HEK293 (cell line): Measurements from ENCODE around the gene DGKH.
A peak's percentile ranks its signal among the peaks of the same experiment; 100 is the strongest.

Experiments
- BCL11A ChIP-seq: fragments of 450-650 bp; formaldehyde crosslinking; IDR thresholded peaks from 2 replicates; pipeline ENCODE4 v1.5.1; 2016; ENCODE audit warnings: low read depth, missing biosample characterization, missing genetic modification characterization
- FEZF1 ChIP-seq: fragments of 450-650 bp; formaldehyde crosslinking; IDR thresholded peaks from 2 replicates; pipeline ENCODE4 v1.5.1; 2016; ENCODE audit warnings: missing biosample characterization, missing genetic modification characterization
- GLIS1 ChIP-seq: fragments of 450-650 bp; formaldehyde crosslinking; IDR thresholded peaks from 2 replicates; pipeline ENCODE4 v1.5.1; 2016; ENCODE audit warnings: missing biosample characterization, missing genetic modification characterization
- GLIS2 ChIP-seq: fragments of 450-650 bp; formaldehyde crosslinking; IDR thresholded peaks from 2 replicates; pipeline ENCODE4 v1.5.1; 2016; ENCODE audit warnings: missing biosample characterization, missing genetic modification characterization
- HIC1 ChIP-seq: fragments of 450-650 bp; formaldehyde crosslinking; IDR thresholded peaks from 2 replicates; pipeline ENCODE4 v1.5.1; 2016; ENCODE audit warnings: missing biosample characterization, missing genetic modification characterization
- SETDB1 ChIP-seq: IDR thresholded peaks from one replicate; pipeline ENCODE4 v1.6.1; 2017; ENCODE audit warnings: mild to moderate bottlenecking, low read length, moderate library complexity, mixed read lengths; ENCODE audit not compliant: insufficient read length
- SP2 ChIP-seq: fragments of 450-650 bp; formaldehyde crosslinking; IDR thresholded peaks from 2 replicates; pipeline ENCODE4 v1.5.1; 2016; ENCODE audit warnings: missing biosample characterization, missing genetic modification characterization
- SP3 ChIP-seq: fragments of 450-650 bp; formaldehyde crosslinking; IDR thresholded peaks from 2 replicates; pipeline ENCODE4 v1.5.1; 2016; ENCODE audit warnings: missing biosample characterization, missing genetic modification characterization
- TRIM28 ChIP-seq: IDR thresholded peaks from 2 replicates; pipeline ENCODE4 v1.6.1; 2011; ENCODE audit warnings: low read length, control low read depth, borderline replicate concordance
- YY2 ChIP-seq: fragments of 450-650 bp; formaldehyde crosslinking; IDR thresholded peaks from 2 replicates; pipeline ENCODE4 v1.5.1; 2016; ENCODE audit warnings: missing biosample characterization, missing genetic modification characterization
- ZBTB21 ChIP-seq: fragments of 450-650 bp; formaldehyde crosslinking; IDR thresholded peaks from 2 replicates; pipeline ENCODE4 v1.5.1; 2017; ENCODE audit warnings: missing biosample characterization, missing genetic modification characterization
- ZBTB48 ChIP-seq: fragments of 450-650 bp; formaldehyde crosslinking; IDR thresholded peaks from 2 replicates; pipeline ENCODE4 v1.5.1; 2016; ENCODE audit warnings: missing biosample characterization, missing genetic modification characterization
- ZEB2 ChIP-seq: fragments of 450-650 bp; formaldehyde crosslinking; IDR thresholded peaks from 2 replicates; pipeline ENCODE4 v1.5.1; 2016; ENCODE audit warnings: missing biosample characterization, missing genetic modification characterization
- ZFP3 ChIP-seq: fragments of 450-650 bp; formaldehyde crosslinking; IDR thresholded peaks from 2 replicates; pipeline ENCODE4 v1.5.1; 2016; ENCODE audit warnings: low read depth, missing biosample characterization, missing genetic modification characterization
- ZNF155 ChIP-seq: fragments of 450-650 bp; formaldehyde crosslinking; IDR thresholded peaks from 2 replicates; pipeline ENCODE4 v1.5.1; 2016; ENCODE audit warnings: missing biosample characterization, missing genetic modification characterization
- ZNF184 ChIP-seq: fragments of 450-650 bp; IDR thresholded peaks from 2 replicates; pipeline ENCODE4 v1.5.1; 2018; ENCODE audit warnings: missing biosample characterization, mild to moderate bottlenecking, missing genetic modification characterization
- ZNF2 ChIP-seq: fragments of 450-650 bp; formaldehyde crosslinking; IDR thresholded peaks from 2 replicates; pipeline ENCODE4 v1.5.1; 2016; ENCODE audit warnings: missing biosample characterization, missing genetic modification characterization
- ZNF248 ChIP-seq: fragments of 450-650 bp; formaldehyde crosslinking; IDR thresholded peaks from 2 replicates; pipeline ENCODE4 v1.5.1; 2017; ENCODE audit warnings: missing biosample characterization, missing genetic modification characterization
- ZNF354C ChIP-seq: fragments of 450-650 bp; formaldehyde crosslinking; IDR thresholded peaks from 2 replicates; pipeline ENCODE4 v1.5.1; 2016; ENCODE audit warnings: missing biosample characterization, missing genetic modification characterization, low read depth, borderline replicate concordance
- ZNF366 ChIP-seq: fragments of 450-650 bp; formaldehyde crosslinking; conservative IDR thresholded peaks from 2 replicates; pipeline ENCODE4 v1.5.1; 2016; ENCODE audit warnings: missing biosample characterization, missing genetic modification characterization
- ZNF473 ChIP-seq: fragments of 450-650 bp; formaldehyde crosslinking; IDR thresholded peaks from 2 replicates; pipeline ENCODE4 v1.5.1; 2017; ENCODE audit warnings: missing biosample characterization, missing genetic modification characterization
- ZNF514 ChIP-seq: fragments of 450-650 bp; formaldehyde crosslinking; IDR thresholded peaks from 2 replicates; pipeline ENCODE4 v1.5.1; 2016; ENCODE audit warnings: missing biosample characterization, missing genetic modification characterization
- ZNF521 ChIP-seq: fragments of 450-650 bp; formaldehyde crosslinking; IDR thresholded peaks from 2 replicates; pipeline ENCODE4 v1.5.1; 2017; ENCODE audit warnings: missing biosample characterization, mild to moderate bottlenecking, missing genetic modification characterization
- ZNF544 ChIP-seq: fragments of 450-650 bp; formaldehyde crosslinking; IDR thresholded peaks from 2 replicates; pipeline ENCODE4 v1.5.0; 2017; ENCODE audit warnings: missing biosample characterization, missing genetic modification characterization
- ZNF560 ChIP-seq: fragments of 450-650 bp; formaldehyde crosslinking; IDR thresholded peaks from 2 replicates; pipeline ENCODE4 v1.5.1; 2017; ENCODE audit warnings: missing biosample characterization, missing genetic modification characterization, borderline replicate concordance
- ZNF561 ChIP-seq: fragments of 450-650 bp; IDR thresholded peaks from 2 replicates; pipeline ENCODE4 v1.5.1; 2018; ENCODE audit warnings: missing biosample characterization, missing genetic modification characterization, borderline replicate concordance
- ZNF600 ChIP-seq: fragments of 450-650 bp; formaldehyde crosslinking; IDR thresholded peaks from 2 replicates; pipeline ENCODE4 v1.5.1; 2016; ENCODE audit warnings: missing biosample characterization, missing genetic modification characterization
- ZNF654 ChIP-seq: fragments of 450-650 bp; formaldehyde crosslinking; IDR thresholded peaks from 2 replicates; pipeline ENCODE4 v1.5.1; 2016; ENCODE audit warnings: low read depth, missing biosample characterization, missing genetic modification characterization
- ZNF677 ChIP-seq: fragments of 450-650 bp; IDR thresholded peaks from 2 replicates; pipeline ENCODE4 v1.5.0; 2018; ENCODE audit warnings: missing biosample characterization, mild to moderate bottlenecking, missing genetic modification characterization, moderate library complexity
- TF ChIP-seq, protein P1 (sequence below): fragments of 450-650 bp; formaldehyde crosslinking; IDR thresholded peaks from 2 replicates; pipeline ENCODE4 v1.5.1; 2016; ENCODE audit warnings: missing biosample characterization, missing genetic modification characterization, low read depth
- TF ChIP-seq, protein P2 (sequence below): IDR thresholded peaks from 2 replicates; pipeline ENCODE4 v1.6.1; 2011; ENCODE audit warnings: mild to moderate bottlenecking, low read depth, low read length, borderline replicate concordance
- TF ChIP-seq, protein P3 (sequence below): fragments of 450-650 bp; formaldehyde crosslinking; IDR thresholded peaks from 2 replicates; pipeline ENCODE4 v1.5.1; 2016; ENCODE audit warnings: missing biosample characterization, missing genetic modification characterization
- TF ChIP-seq, protein P4 (sequence below): fragments of 450-650 bp; formaldehyde crosslinking; IDR thresholded peaks from 2 replicates; pipeline ENCODE4 v1.5.1; 2016; ENCODE audit warnings: missing biosample characterization, missing genetic modification characterization

The DGKH gene

DNA sequence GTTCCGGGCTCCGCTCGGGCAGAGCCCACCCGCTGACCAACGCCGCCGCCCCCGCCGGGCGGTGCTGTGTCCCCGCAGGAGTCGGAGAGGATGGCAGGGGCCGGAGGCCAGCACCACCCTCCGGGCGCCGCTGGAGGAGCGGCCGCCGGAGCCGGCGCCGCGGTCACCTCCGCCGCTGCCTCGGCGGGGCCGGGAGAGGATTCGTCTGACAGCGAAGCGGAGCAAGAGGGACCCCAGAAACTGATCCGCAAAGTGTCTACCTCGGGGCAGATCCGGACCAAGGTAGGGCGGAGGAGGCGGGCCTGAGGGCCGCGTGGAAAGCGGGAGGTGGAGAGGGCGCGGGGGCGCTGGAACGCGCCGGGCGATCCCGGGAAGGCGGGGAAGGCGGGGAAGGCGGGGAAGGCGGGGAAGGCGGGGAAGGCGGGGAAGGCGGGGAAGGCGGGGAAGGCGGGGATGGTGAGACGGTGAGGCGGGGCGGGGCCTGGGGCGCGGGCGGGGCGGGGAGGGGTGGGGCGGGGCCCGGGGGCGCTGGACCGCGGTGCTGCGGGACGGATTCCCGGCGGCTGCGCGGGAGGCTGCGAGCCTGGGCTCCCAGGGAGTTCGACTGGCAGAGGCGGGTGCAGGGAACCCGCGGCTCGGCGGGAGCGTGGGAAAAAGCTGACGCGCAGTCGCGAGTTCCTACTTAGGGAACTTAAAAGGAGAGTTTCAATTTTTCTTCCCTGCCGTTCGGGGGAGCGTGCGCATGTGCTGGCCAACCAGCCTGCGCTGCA lies 421 bp downstream of the DGKH start (continued):
- TF ChIP-seq ZBTB21, result no peak
- TF ChIP-seq, protein P1, sequence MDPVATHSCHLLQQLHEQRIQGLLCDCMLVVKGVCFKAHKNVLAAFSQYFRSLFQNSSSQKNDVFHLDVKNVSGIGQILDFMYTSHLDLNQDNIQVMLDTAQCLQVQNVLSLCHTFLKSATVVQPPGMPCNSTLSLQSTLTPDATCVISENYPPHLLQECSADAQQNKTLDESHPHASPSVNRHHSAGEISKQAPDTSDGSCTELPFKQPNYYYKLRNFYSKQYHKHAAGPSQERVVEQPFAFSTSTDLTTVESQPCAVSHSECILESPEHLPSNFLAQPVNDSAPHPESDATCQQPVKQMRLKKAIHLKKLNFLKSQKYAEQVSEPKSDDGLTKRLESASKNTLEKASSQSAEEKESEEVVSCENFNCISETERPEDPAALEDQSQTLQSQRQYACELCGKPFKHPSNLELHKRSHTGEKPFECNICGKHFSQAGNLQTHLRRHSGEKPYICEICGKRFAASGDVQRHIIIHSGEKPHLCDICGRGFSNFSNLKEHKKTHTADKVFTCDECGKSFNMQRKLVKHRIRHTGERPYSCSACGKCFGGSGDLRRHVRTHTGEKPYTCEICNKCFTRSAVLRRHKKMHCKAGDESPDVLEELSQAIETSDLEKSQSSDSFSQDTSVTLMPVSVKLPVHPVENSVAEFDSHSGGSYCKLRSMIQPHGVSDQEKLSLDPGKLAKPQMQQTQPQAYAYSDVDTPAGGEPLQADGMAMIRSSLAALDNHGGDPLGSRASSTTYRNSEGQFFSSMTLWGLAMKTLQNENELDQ, result no peak
- TF ChIP-seq, protein P2, sequence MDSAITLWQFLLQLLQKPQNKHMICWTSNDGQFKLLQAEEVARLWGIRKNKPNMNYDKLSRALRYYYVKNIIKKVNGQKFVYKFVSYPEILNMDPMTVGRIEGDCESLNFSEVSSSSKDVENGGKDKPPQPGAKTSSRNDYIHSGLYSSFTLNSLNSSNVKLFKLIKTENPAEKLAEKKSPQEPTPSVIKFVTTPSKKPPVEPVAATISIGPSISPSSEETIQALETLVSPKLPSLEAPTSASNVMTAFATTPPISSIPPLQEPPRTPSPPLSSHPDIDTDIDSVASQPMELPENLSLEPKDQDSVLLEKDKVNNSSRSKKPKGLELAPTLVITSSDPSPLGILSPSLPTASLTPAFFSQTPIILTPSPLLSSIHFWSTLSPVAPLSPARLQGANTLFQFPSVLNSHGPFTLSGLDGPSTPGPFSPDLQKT, result no peak
- TF ChIP-seq ZFP3, result no peak
- TF ChIP-seq ZNF514 (tag by site-specific recombination), result no peak
- TF ChIP-seq ZNF184, result no peak
- no peak for TF ChIP-seq ZNF521 (tag by site-specific recombination)
- peak; percentile 78 for TF ChIP-seq GLIS1 (tag by site-specific recombination)
- no peak for TF ChIP-seq ZNF473 (tag by site-specific recombination)
- no peak for TF ChIP-seq YY2
- no peak for TF ChIP-seq TRIM28
- TF ChIP-seq HIC1, result no peak; the same call in 1 of the 2 replicates
- TF ChIP-seq ZNF354C (tag by site-specific recombination), result no peak
- peak; percentile 82 for TF ChIP-seq ZNF600
- TF ChIP-seq, protein P3, sequence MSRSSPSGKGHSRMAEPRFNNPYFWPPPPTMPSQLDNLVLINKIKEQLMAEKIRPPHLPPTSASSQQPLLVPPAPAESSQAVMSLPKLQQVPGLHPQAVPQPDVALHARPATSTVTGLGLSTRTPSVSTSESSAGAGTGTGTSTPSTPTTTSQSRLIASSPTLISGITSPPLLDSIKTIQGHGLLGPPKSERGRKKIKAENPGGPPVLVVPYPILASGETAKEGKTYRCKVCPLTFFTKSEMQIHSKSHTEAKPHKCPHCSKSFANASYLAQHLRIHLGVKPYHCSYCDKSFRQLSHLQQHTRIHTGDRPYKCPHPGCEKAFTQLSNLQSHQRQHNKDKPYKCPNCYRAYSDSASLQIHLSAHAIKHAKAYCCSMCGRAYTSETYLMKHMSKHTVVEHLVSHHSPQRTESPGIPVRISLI (tag by site-specific recombination), result no peak
- no peak for TF ChIP-seq ZNF248
- TF ChIP-seq ZNF544 (tag by site-specific recombination), result no peak
- TF ChIP-seq, protein P4, sequence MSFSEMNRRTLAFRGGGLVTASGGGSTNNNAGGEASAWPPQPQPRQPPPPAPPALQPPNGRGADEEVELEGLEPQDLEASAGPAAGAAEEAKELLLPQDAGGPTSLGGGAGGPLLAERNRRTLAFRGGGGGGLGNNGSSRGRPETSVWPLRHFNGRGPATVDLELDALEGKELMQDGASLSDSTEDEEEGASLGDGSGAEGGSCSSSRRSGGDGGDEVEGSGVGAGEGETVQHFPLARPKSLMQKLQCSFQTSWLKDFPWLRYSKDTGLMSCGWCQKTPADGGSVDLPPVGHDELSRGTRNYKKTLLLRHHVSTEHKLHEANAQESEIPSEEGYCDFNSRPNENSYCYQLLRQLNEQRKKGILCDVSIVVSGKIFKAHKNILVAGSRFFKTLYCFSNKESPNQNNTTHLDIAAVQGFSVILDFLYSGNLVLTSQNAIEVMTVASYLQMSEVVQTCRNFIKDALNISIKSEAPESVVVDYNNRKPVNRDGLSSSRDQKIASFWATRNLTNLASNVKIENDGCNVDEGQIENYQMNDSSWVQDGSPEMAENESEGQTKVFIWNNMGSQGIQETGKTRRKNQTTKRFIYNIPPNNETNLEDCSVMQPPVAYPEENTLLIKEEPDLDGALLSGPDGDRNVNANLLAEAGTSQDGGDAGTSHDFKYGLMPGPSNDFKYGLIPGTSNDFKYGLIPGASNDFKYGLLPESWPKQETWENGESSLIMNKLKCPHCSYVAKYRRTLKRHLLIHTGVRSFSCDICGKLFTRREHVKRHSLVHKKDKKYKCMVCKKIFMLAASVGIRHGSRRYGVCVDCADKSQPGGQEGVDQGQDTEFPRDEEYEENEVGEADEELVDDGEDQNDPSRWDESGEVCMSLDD (tag by site-specific recombination), result no peak
- peak; percentile 62 for TF ChIP-seq SP2 (tag by site-specific recombination)
- no peak for TF ChIP-seq ZNF560 (tag by site-specific recombination)
- TF ChIP-seq FEZF1, result no peak
- 0 out of 2 replicates have a peak, but pooled peaks have one; percentile 7 for TF ChIP-seq ZNF677
- TF ChIP-seq ZNF654 (tag by site-specific recombination), result no peak
- TF ChIP-seq ZNF155 (tag by site-specific recombination), result no peak
- TF ChIP-seq BCL11A (tag by site-specific recombination), result no peak
- no peak for TF ChIP-seq ZNF2
- TF ChIP-seq ZEB2, result no peak
- peak; percentile 51 for TF ChIP-seq ZNF561
- peak; percentile 82 for TF ChIP-seq GLIS2 (tag by site-specific recombination)
- TF ChIP-seq ZBTB48 (tag by site-specific recombination), result no peak; the same call in 1 of the 2 replicates
- peak; percentile 49 for TF ChIP-seq SP3 (tag by site-specific recombination)
- no peak for TF ChIP-seq SETDB1
- peak; percentile 61 for TF ChIP-seq ZNF366 (tag by site-specific recombination)
